HEK293 (cell line): ENCODE measurements around the gene SLC2A9.

Source experiments
- FEZF1 ChIP-seq: fragments of 450-650 bp; formaldehyde crosslinking; IDR thresholded peaks from 2 replicates; pipeline ENCODE4 v1.5.1; 2016; ENCODE audit warnings: missing biosample characterization, missing genetic modification characterization
- GLIS1 ChIP-seq: fragments of 450-650 bp; formaldehyde crosslinking; IDR thresholded peaks from 2 replicates; pipeline ENCODE4 v1.5.1; 2016; ENCODE audit warnings: missing biosample characterization, missing genetic modification characterization
- INSM2 ChIP-seq: fragments of 450-650 bp; formaldehyde crosslinking; IDR thresholded peaks from 2 replicates; pipeline ENCODE4 v1.5.1; 2016; ENCODE audit warnings: missing biosample characterization, missing genetic modification characterization
- MYNN ChIP-seq: fragments of 450-650 bp; formaldehyde crosslinking; IDR thresholded peaks from 2 replicates; pipeline ENCODE4 v1.5.1; 2016; ENCODE audit warnings: missing biosample characterization, missing genetic modification characterization, borderline replicate concordance
- ZFP37 ChIP-seq: fragments of 450-650 bp; formaldehyde crosslinking; IDR thresholded peaks from 2 replicates; pipeline ENCODE4 v1.5.1; 2016; ENCODE audit warnings: missing biosample characterization, missing genetic modification characterization
- ZNF239 ChIP-seq: fragments of 450-650 bp; formaldehyde crosslinking; IDR thresholded peaks from 2 replicates; pipeline ENCODE4 v1.5.1; 2016; ENCODE audit warnings: missing biosample characterization, missing genetic modification characterization
- ZNF416 ChIP-seq: fragments of 450-650 bp; formaldehyde crosslinking; IDR thresholded peaks from 2 replicates; pipeline ENCODE4 v1.5.1; 2016; ENCODE audit warnings: missing biosample characterization, missing genetic modification characterization
- TF ChIP-seq, protein P1 (sequence below): fragments of 450-650 bp; formaldehyde crosslinking; IDR thresholded peaks from 2 replicates; pipeline ENCODE4 v1.5.1; 2016; ENCODE audit warnings: missing biosample characterization, missing genetic modification characterization
- TF ChIP-seq, protein P2 (sequence below): fragments of 450-650 bp; formaldehyde crosslinking; IDR thresholded peaks from 2 replicates; pipeline ENCODE4 v1.5.1; 2016; ENCODE audit warnings: missing biosample characterization, missing genetic modification characterization
- TF ChIP-seq, protein P3 (sequence below): fragments of 450-650 bp; formaldehyde crosslinking; optimal IDR thresholded peaks from 2 replicates; pipeline ENCODE3; 2016; ENCODE audit warnings: missing biosample characterization, mild to moderate bottlenecking, missing genetic modification characterization

DNA sequence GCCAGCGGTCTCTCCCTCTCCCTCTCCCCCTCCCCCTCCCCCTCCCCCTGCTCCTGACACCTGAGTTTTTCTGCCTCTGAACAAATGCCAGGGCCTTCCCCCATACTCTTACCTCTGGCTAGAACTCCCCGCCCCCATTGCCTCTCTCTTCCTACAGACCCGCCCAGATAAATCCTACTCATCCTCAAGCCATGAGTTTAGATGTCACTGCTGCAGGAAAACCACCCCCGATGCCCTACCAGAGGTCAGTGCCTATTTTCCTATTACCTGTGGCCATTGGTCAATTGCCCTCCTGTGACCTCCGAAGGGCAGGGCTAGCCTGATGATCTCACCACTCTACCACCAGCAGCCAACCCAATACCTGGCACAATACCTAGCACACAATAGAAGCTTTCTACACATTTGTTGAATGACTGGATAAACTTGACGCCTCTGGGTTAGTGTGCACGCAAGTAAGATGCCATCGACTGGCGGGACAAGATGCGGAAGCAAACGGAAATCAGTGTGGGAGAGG is 43.7 kb downstream of the SLC2A9 start:
- TF ChIP-seq, protein P1, sequence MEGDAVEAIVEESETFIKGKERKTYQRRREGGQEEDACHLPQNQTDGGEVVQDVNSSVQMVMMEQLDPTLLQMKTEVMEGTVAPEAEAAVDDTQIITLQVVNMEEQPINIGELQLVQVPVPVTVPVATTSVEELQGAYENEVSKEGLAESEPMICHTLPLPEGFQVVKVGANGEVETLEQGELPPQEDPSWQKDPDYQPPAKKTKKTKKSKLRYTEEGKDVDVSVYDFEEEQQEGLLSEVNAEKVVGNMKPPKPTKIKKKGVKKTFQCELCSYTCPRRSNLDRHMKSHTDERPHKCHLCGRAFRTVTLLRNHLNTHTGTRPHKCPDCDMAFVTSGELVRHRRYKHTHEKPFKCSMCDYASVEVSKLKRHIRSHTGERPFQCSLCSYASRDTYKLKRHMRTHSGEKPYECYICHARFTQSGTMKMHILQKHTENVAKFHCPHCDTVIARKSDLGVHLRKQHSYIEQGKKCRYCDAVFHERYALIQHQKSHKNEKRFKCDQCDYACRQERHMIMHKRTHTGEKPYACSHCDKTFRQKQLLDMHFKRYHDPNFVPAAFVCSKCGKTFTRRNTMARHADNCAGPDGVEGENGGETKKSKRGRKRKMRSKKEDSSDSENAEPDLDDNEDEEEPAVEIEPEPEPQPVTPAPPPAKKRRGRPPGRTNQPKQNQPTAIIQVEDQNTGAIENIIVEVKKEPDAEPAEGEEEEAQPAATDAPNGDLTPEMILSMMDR (tag by site-specific recombination): no peak
- TF ChIP-seq ZNF239 (tag by site-specific recombination) (no peak), FEZF1 (tag by site-specific recombination) (no peak), INSM2 (tag by site-specific recombination) (no peak), MYNN (tag by site-specific recombination) (no peak), ZFP37 (tag by site-specific recombination) (no peak), ZNF416 (tag by site-specific recombination) (no peak), GLIS1 (tag by site-specific recombination) (no peak)
- TF ChIP-seq, protein P2, sequence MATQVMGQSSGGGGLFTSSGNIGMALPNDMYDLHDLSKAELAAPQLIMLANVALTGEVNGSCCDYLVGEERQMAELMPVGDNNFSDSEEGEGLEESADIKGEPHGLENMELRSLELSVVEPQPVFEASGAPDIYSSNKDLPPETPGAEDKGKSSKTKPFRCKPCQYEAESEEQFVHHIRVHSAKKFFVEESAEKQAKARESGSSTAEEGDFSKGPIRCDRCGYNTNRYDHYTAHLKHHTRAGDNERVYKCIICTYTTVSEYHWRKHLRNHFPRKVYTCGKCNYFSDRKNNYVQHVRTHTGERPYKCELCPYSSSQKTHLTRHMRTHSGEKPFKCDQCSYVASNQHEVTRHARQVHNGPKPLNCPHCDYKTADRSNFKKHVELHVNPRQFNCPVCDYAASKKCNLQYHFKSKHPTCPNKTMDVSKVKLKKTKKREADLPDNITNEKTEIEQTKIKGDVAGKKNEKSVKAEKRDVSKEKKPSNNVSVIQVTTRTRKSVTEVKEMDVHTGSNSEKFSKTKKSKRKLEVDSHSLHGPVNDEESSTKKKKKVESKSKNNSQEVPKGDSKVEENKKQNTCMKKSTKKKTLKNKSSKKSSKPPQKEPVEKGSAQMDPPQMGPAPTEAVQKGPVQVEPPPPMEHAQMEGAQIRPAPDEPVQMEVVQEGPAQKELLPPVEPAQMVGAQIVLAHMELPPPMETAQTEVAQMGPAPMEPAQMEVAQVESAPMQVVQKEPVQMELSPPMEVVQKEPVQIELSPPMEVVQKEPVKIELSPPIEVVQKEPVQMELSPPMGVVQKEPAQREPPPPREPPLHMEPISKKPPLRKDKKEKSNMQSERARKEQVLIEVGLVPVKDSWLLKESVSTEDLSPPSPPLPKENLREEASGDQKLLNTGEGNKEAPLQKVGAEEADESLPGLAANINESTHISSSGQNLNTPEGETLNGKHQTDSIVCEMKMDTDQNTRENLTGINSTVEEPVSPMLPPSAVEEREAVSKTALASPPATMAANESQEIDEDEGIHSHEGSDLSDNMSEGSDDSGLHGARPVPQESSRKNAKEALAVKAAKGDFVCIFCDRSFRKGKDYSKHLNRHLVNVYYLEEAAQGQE (tag by site-specific recombination): no peak
- TF ChIP-seq, protein P3, sequence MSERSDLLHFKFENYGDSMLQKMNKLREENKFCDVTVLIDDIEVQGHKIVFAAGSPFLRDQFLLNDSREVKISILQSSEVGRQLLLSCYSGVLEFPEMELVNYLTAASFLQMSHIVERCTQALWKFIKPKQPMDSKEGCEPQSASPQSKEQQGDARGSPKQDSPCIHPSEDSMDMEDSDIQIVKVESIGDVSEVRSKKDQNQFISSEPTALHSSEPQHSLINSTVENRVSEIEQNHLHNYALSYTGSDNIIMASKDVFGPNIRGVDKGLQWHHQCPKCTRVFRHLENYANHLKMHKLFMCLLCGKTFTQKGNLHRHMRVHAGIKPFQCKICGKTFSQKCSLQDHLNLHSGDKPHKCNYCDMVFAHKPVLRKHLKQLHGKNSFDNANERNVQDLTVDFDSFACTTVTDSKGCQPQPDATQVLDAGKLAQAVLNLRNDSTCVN (tag by site-specific recombination): no peak
